Stimulated activated memory B cell treated with anti-CD40 and anti-IgM and Interleukin-4, amounts not matched to agents 10 μg/mL and 1 μg/mL and 100 μg/mL, for 72 hours (primary cell): ENCODE measurements around the gene OR5P2.
"Not testable (repeated sequence)": the region's sequence is repeated elsewhere in the genome, so short reads cannot be mapped to it uniquely, and the experiment has no call there.

Experiments
- ATAC-seq: fragments of 150-1000 bp; cut with Tn5 transposase; 2 replicates; pipeline ENCODE4 v1.10.0; 2021
- H3K27ac Mint-ChIP-seq: one replicate; pipeline ENCODE4 v1.8.0; 2022; ENCODE audit warnings: mild to moderate bottlenecking, mixed read lengths
- H3K27me3 Mint-ChIP-seq: one replicate; pipeline ENCODE4 v1.8.0; 2022; ENCODE audit warnings: mixed read lengths
- H3K36me3 Mint-ChIP-seq: one replicate; pipeline ENCODE4 v1.8.0; 2022; ENCODE audit warnings: mixed read lengths
- H3K4me1 Mint-ChIP-seq: one replicate; pipeline ENCODE4 v1.8.0; 2022; ENCODE audit warnings: mixed read lengths
- H3K4me3 Mint-ChIP-seq: one replicate; pipeline ENCODE4 v1.8.0; 2022; ENCODE audit warnings: mild to moderate bottlenecking, moderate library complexity, mixed read lengths
- H3K9me3 Mint-ChIP-seq: one replicate; pipeline ENCODE4 v1.8.0; 2022; ENCODE audit warnings: mixed read lengths

Gene OR5P2

GRCh38 chr11:7796842-7797241, at the start of gene OR5P2:
TSS of gene OR5P2 (minus strand) at chr11:7796942. CDS start at chr11:7796942, 0 bp downstream.
- ATAC-seq = no peak
- Mint-ChIP-seq H3K9me3 (peaks cover 19% of the 10 kb centered on the region), H3K27me3 (peaks cover 30% of the 10 kb centered on the region), H3K4me1 (no peaks in the 10 kb centered on the region), H3K27ac (no peak within 1 kb of the TSS), H3K4me3 (no peak within 1 kb of the TSS), H3K36me3 (no peaks in the 10 kb centered on the region)

- no peaks in the 10 kb centered on the region for H3K9me3 Mint-ChIP-seq
- ATAC-seq = no peak
- no peaks in the 10 kb centered on the region for H3K4me1 Mint-ChIP-seq
- H3K4me3 Mint-ChIP-seq = no peak overlapping the region
- H3K36me3 Mint-ChIP-seq = no peaks in the 10 kb centered on the region
- no peak overlapping the region for H3K27ac Mint-ChIP-seq
- H3K27me3 Mint-ChIP-seq = peaks cover 8% of the 10 kb centered on the region
These were observed 49.3 kb upstream of the OR5P2 start for GRCh38 chr11:7846003-7846402.

GRCh38 chr11:7844986-7845385, 48.2 kb upstream of the OR5P2 start:
- Mint-ChIP-seq H3K27me3 (peaks cover 8% of the 10 kb centered on the region), H3K4me3 (no peak overlapping the region), H3K27ac (no peak overlapping the region), H3K4me1 (no peaks in the 10 kb centered on the region), H3K36me3 (no peaks in the 10 kb centered on the region), H3K9me3 (no peaks in the 10 kb centered on the region)
- no peak for ATAC-seq

GRCh38 chr11:7844521-7844920, 47.8 kb upstream of the OR5P2 start:
- ATAC-seq = no peak
- Mint-ChIP-seq H3K9me3 (no peaks in the 10 kb centered on the region), H3K4me1 (no peaks in the 10 kb centered on the region), H3K27ac (no peak overlapping the region), H3K27me3 (peaks cover 8% of the 10 kb centered on the region), H3K4me3 (no peak overlapping the region), H3K36me3 (no peaks in the 10 kb centered on the region)

- Mint-ChIP-seq H3K27me3 (peaks cover 21% of the 10 kb centered on the region), H3K36me3 (no peaks in the 10 kb centered on the region), H3K9me3 (no peaks in the 10 kb centered on the region), H3K4me3 (no peak overlapping the region), H3K4me1 (no peaks in the 10 kb centered on the region), H3K27ac (no peak overlapping the region)
- no peak for ATAC-seq
These were observed 43.8 kb upstream of the OR5P2 start for GRCh38 chr11:7840578-7840977.

GRCh38 chr11:7833527-7833926, 36.8 kb upstream of the OR5P2 start:
- no peaks in the 10 kb centered on the region for H3K9me3 Mint-ChIP-seq
- H3K36me3 Mint-ChIP-seq = no peaks in the 10 kb centered on the region
- H3K27me3 Mint-ChIP-seq = peaks cover 10% of the 10 kb centered on the region
- ATAC-seq = no peak
- no peak overlapping the region for H3K27ac Mint-ChIP-seq
- H3K4me3 Mint-ChIP-seq = no peak overlapping the region
- H3K4me1 Mint-ChIP-seq = no peaks in the 10 kb centered on the region

- Mint-ChIP-seq H3K9me3 (no peaks in the 10 kb centered on the region), H3K36me3 (no peaks in the 10 kb centered on the region)
These were observed 34.0 kb upstream of the OR5P2 start, which contains the start of gene OR5P3 for GRCh38 chr11:7830740-7831139. TSS of gene OR5P3 (minus strand) at chr11:7830840.

GRCh38 chr11:7826324-7826723, 29.6 kb upstream of the OR5P2 start:
- H3K4me1 Mint-ChIP-seq = no peaks in the 10 kb centered on the region
- no peaks in the 10 kb centered on the region for H3K36me3 Mint-ChIP-seq
- H3K27me3 Mint-ChIP-seq = no peaks in the 10 kb centered on the region
- no peaks in the 10 kb centered on the region for H3K9me3 Mint-ChIP-seq
- no peak overlapping the region for H3K27ac Mint-ChIP-seq
- ATAC-seq = no peak
- no peak overlapping the region for H3K4me3 Mint-ChIP-seq

More at GRCh38 chr11:7830740-7831139, 34.0 kb upstream of the OR5P2 start, which contains the start of gene OR5P3:
- H3K4me3 Mint-ChIP-seq = no peak within 1 kb of the TSS
- no peak for ATAC-seq
- no peaks in the 10 kb centered on the region for H3K27me3 Mint-ChIP-seq
- no peaks in the 10 kb centered on the region for H3K4me1 Mint-ChIP-seq
- H3K27ac Mint-ChIP-seq = no peak within 1 kb of the TSS

GRCh38 chr11:7820417-7820816, 23.7 kb upstream of the OR5P2 start:
- H3K4me1 Mint-ChIP-seq, H3K36me3 Mint-ChIP-seq, ATAC-seq, H3K27ac Mint-ChIP-seq, H3K4me3 Mint-ChIP-seq, H3K27me3 Mint-ChIP-seq: not testable (repeated sequence)
- peaks cover 17% of the 10 kb centered on the region for H3K9me3 Mint-ChIP-seq

- H3K4me3 Mint-ChIP-seq, H3K36me3 Mint-ChIP-seq, H3K4me1 Mint-ChIP-seq, ATAC-seq, H3K27me3 Mint-ChIP-seq, H3K27ac Mint-ChIP-seq: not testable (repeated sequence)
- peaks cover 20% of the 10 kb centered on the region for H3K9me3 Mint-ChIP-seq
These were observed 18.2 kb upstream of the OR5P2 start for GRCh38 chr11:7814897-7815296.

GRCh38 chr11:7810301-7810700, 13.6 kb upstream of the OR5P2 start:
- peaks cover 36% of the 10 kb centered on the region for H3K9me3 Mint-ChIP-seq
- ATAC-seq, H3K4me3 Mint-ChIP-seq: not testable (repeated sequence)

GRCh38 chr11:7793233-7793632, 3.5 kb downstream of the OR5P2 start:
- H3K4me1 Mint-ChIP-seq = no peaks in the 10 kb centered on the region
- H3K36me3 Mint-ChIP-seq = no peaks in the 10 kb centered on the region
- no peak for ATAC-seq
- H3K4me3 Mint-ChIP-seq = no peak overlapping the region
- peaks cover 11% of the 10 kb centered on the region for H3K27me3 Mint-ChIP-seq
- H3K27ac Mint-ChIP-seq = no peak overlapping the region
- H3K9me3 Mint-ChIP-seq = peaks cover 18% of the 10 kb centered on the region

More at GRCh38 chr11:7810301-7810700, 13.6 kb upstream of the OR5P2 start:
- not testable (repeated sequence) for H3K36me3 Mint-ChIP-seq, H3K4me1 Mint-ChIP-seq, H3K27me3 Mint-ChIP-seq, H3K27ac Mint-ChIP-seq

- no peak overlapping the region for H3K27ac Mint-ChIP-seq
- no peaks in the 10 kb centered on the region for H3K36me3 Mint-ChIP-seq
- no peaks in the 10 kb centered on the region for H3K4me1 Mint-ChIP-seq
- no peak for ATAC-seq
- H3K4me3 Mint-ChIP-seq = no peak overlapping the region
- H3K27me3 Mint-ChIP-seq = peaks cover 10% of the 10 kb centered on the region
- peaks cover 8% of the 10 kb centered on the region for H3K9me3 Mint-ChIP-seq
These were observed 9.5 kb downstream of the OR5P2 start for GRCh38 chr11:7787239-7787638.

GRCh38 chr11:7775689-7776088, 21.1 kb downstream of the OR5P2 start:
- Mint-ChIP-seq H3K9me3 (no peaks in the 10 kb centered on the region), H3K27ac (no peak overlapping the region), H3K27me3 (peaks cover 16% of the 10 kb centered on the region), H3K4me3 (no peak overlapping the region), H3K4me1 (no peaks in the 10 kb centered on the region), H3K36me3 (no peaks in the 10 kb centered on the region)
- ATAC-seq = no peak

- not testable (repeated sequence) for H3K27ac Mint-ChIP-seq, H3K4me3 Mint-ChIP-seq, ATAC-seq, H3K4me1 Mint-ChIP-seq, H3K36me3 Mint-ChIP-seq, H3K9me3 Mint-ChIP-seq
- H3K27me3 Mint-ChIP-seq = peaks cover 34% of the 10 kb centered on the region
These were observed 32.4 kb downstream of the OR5P2 start for GRCh38 chr11:7764301-7764700.

GRCh38 chr11:7759010-7759409, 37.7 kb downstream of the OR5P2 start:
- H3K4me1 Mint-ChIP-seq = no peaks in the 10 kb centered on the region
- peaks cover 3% of the 10 kb centered on the region for H3K9me3 Mint-ChIP-seq
- no peaks in the 10 kb centered on the region for H3K36me3 Mint-ChIP-seq
- peak; percentile 39 for ATAC-seq
- H3K27me3 Mint-ChIP-seq = peaks cover 14% of the 10 kb centered on the region
- no peak overlapping the region for H3K4me3 Mint-ChIP-seq
- H3K27ac Mint-ChIP-seq = no peak overlapping the region

- Mint-ChIP-seq H3K27me3 (no peaks in the 10 kb centered on the region), H3K4me3 (no peak overlapping the region), H3K4me1 (no peaks in the 10 kb centered on the region), H3K27ac (no peak overlapping the region), H3K36me3 (no peaks in the 10 kb centered on the region), H3K9me3 (no peaks in the 10 kb centered on the region)
- no peak for ATAC-seq
These were observed 47.3 kb downstream of the OR5P2 start for GRCh38 chr11:7749456-7749855.
